ENCODE data around the gene PAX7. TPM values are rescaled to one million over a fixed set of nuclear protein-coding genes. Genes with fewer than 3 reads are reported as not detected.

PAX7 gene
- not detected in 2 replicates for total RNA-seq

GRCh38 chr1:18630511-18631495 lies at the start of gene PAX7:
PAX7 (plus strand) TSS chr1:18630846; CDS start chr1:18631604, 758 bp downstream.

Other genes with a start within 250 kb of the PAX7 start
- not detected in 2 replicates for gene KLHDC7A, start 149.9 kb upstream of the PAX7 start, total RNA-seq
- gene TAS1R2, start 228.8 kb downstream of the PAX7 start, total RNA-seq: not detected in 2 replicates

Data from smooth muscle cell of bladder (primary cell).